B cell (primary cell): Measurements from ENCODE around the gene NUMB. TPM values are rescaled to one million over a fixed set of nuclear protein-coding genes. Genes with fewer than 3 reads are reported as not detected.

Experiments
- ATAC-seq: fragments of 200-7000 bp; cut with Tn5 transposase; one replicate; pipeline ENCODE4 v1.10.0; 2021; ENCODE audit warnings: low read depth, mild to moderate bottlenecking, moderate number of reproducible peaks, moderate library complexity
- CTCF ChIA-PET: fragments of 350-600 bp; sonication (Branson Sonifier 250); formaldehyde crosslinking; loops from one replicate; lab custom pipeline; 2021; ENCODE audit warnings: antibody characterized with exemption, inconsistent platforms; lab: Charles Lee
- POLR2A ChIA-PET: fragments of 350-600 bp; sonication (Branson Sonifier 250); formaldehyde crosslinking; loops from one replicate; lab custom pipeline; 2021; ENCODE audit warnings: antibody characterized with exemption; lab: Charles Lee
- DNase-seq: peaks from one replicate; pipeline ENCODE4 v3.0.0; 2013
- H2AFZ ChIP-seq: 2 replicates; pipeline ENCODE4 v1.6.1; 2012; ENCODE audit warnings: mild to moderate bottlenecking, low read depth, low read length; ENCODE audit not compliant: insufficient read depth, poor library complexity, severe bottlenecking
- H3K27ac ChIP-seq, 2 donors: 1 replicate in 1 of 2; 2 replicates in 1 of 2; pipeline ENCODE4 v1.5.1; 2012 to 2013; ENCODE audit warnings: low read length in 2 of 2, mild to moderate bottlenecking in 2 of 2, moderate library complexity in 1 of 2
- H3K27me3 ChIP-seq, 4 experiments: fragments of 200-600 bp in 1 of 4; sonication (generic) in 1 of 4; replicated peaks in 1 of 4; 1 replicate in 2 of 4; 2 replicates in 2 of 4; pipeline versions ENCODE4 v1.6.1 to v1.7.0; 2013 to 2016; ENCODE audit warnings: low read length in 3 of 4, mild to moderate bottlenecking in 2 of 4, mixed read lengths in 1 of 4, moderate library complexity in 1 of 4; ENCODE audit not compliant: insufficient read depth in 4 of 4, control insufficient read depth in 3 of 4; ENCODE audit errors: control extremely low read depth in 1 of 4
- H3K36me3 ChIP-seq, 2 experiments: replicated peaks in 1 of 2; 1 replicate in 1 of 2; 2 replicates in 1 of 2; pipeline versions ENCODE4 v1.6.1 to v1.7.1; 2013; ENCODE audit warnings: low read length in 1 of 2; ENCODE audit not compliant: insufficient read depth in 2 of 2, control insufficient read depth in 1 of 2; ENCODE audit errors: control extremely low read depth in 1 of 2, extremely low read depth in 1 of 2
- H3K4me1 ChIP-seq, 2 donors: fragments of 200-600 bp in 1 of 2; sonication (generic) in 1 of 2; 1 replicate in 1 of 2; 2 replicates in 1 of 2; pipeline versions ENCODE4 v1.5.1 to v1.6.1; 2013 to 2017; ENCODE audit warnings: low read length in 2 of 2; ENCODE audit not compliant: control insufficient read depth in 2 of 2, insufficient read depth in 2 of 2
- H3K4me2 ChIP-seq: replicated peaks from 2 replicates; pipeline ENCODE3; 2012; ENCODE audit warnings: mild to moderate bottlenecking, low read depth, low read length; ENCODE audit not compliant: poor library complexity, severe bottlenecking
- H3K4me3 ChIP-seq, 5 experiments: fragments of 200-600 bp in 1 of 5; sonication (generic) in 1 of 5; 1 replicate in 3 of 5; 2 replicates in 2 of 5; pipeline versions ENCODE4 v1.5.1 to v1.7.0; 2011 to 2016; ENCODE audit warnings: low read length in 4 of 5, mild to moderate bottlenecking in 4 of 5, low read depth in 2 of 5, control low read depth in 1 of 5, moderate library complexity in 1 of 5; ENCODE audit not compliant: insufficient read depth in 1 of 5; ENCODE audit errors: control extremely low read depth in 1 of 5, extremely low read depth in 1 of 5
- H3K79me2 ChIP-seq: fragments of 200-600 bp; sonication (generic); one replicate; pipeline ENCODE4 v1.6.0; 2016; ENCODE audit warnings: low read length; ENCODE audit not compliant: control insufficient read depth, insufficient read depth
- H3K9ac ChIP-seq: fragments of 200-600 bp; sonication (generic); 2 replicates; pipeline ENCODE4 v1.6.1; 2017; ENCODE audit warnings: mild to moderate bottlenecking, low read length, moderate library complexity
- H3K9me3 ChIP-seq, 3 donors: one replicate each; pipeline versions ENCODE4 v1.6.1 to v1.7.1; 2013; ENCODE audit warnings: low read length in 2 of 3; ENCODE audit not compliant: control insufficient read depth in 2 of 3, insufficient read depth in 1 of 3; ENCODE audit errors: control extremely low read depth in 1 of 3
- H4K20me1 ChIP-seq: 2 replicates; pipeline ENCODE4 v1.6.0; 2012; ENCODE audit warnings: mild to moderate bottlenecking, low read length; ENCODE audit not compliant: insufficient read depth, control insufficient read depth, poor library complexity, severe bottlenecking
- H3K27ac Mint-ChIP-seq: one replicate; pipeline ENCODE4 v1.8.0; 2021; ENCODE audit warnings: mixed read lengths
- H3K27me3 Mint-ChIP-seq: one replicate; pipeline ENCODE4 v1.8.0; 2021; ENCODE audit warnings: mixed read lengths
- H3K4me1 Mint-ChIP-seq: one replicate; pipeline ENCODE4 v1.8.0; 2021; ENCODE audit warnings: mixed read lengths
- H3K4me3 Mint-ChIP-seq: one replicate; pipeline ENCODE4 v1.8.0; 2021; ENCODE audit warnings: mixed read lengths
- H3K9me3 Mint-ChIP-seq: one replicate; pipeline ENCODE4 v1.8.0; 2022; ENCODE audit warnings: mixed read lengths; ENCODE audit not compliant: insufficient read depth
- CTCF ChIP-seq: fragments of 200-600 bp; IDR thresholded peaks from one replicate; pipeline ENCODE4 v1.8.0; 2022; ENCODE audit warnings: antibody characterized with exemption, mild to moderate bottlenecking
- EZH2 ChIP-seq: IDR thresholded peaks from 2 replicates; pipeline ENCODE4 v1.6.1; 2012; ENCODE audit warnings: borderline replicate concordance, low read depth, mild to moderate bottlenecking, moderate library complexity, low read length; ENCODE audit not compliant: insufficient read depth, poor library complexity, severe bottlenecking
- WGBS: methylation state at CpG from one replicate; pipeline ENCODE4 v1.1.5; 2013; ENCODE audit warnings: missing lambda C conversion rate; ENCODE audit not compliant: insufficient coverage; 5-methylcytosine and 5-hydroxymethylcytosine counted together
- intact Hi-C: fragments of 100-400 bp; cut with micrococcal nuclease; formaldehyde crosslinking; loops from one replicate; pipeline ENCODE4 v1.10.0; 2022
- polyA plus RNA-seq: library from polyadenylated mRNA; depleted of rRNA; stranded (reverse); fragments of >200 nt; gene quantifications from 2 replicates; pipeline ENCODE4 v1.2.3, GENCODE V29; 2012
- total RNA-seq, 2 donors: library from RNA; stranded (reverse); fragments of 120-200 nt in 1 of 2; gene quantifications; 1 replicate in 1 of 2; 2 replicates in 1 of 2; pipeline versions ENCODE4 v1.2.3 to v1.2.4, GENCODE V29; 2013 to 2022

Gene NUMB
- total and polyA plus RNA-seq, 2 donors (not counting 1 experiment from before 2014, with no cell fraction given): 63.4 to 102 TPM

GRCh38 chr14:73467800-73468199 is 9.5 kb upstream of the NUMB start:
- H3K9me3 Mint-ChIP-seq: no peaks in the 10 kb centered on the region
- H4K20me1 ChIP-seq: no peaks in the 10 kb centered on the region
- TF ChIP-seq EZH2: no peak
- no peak for TF ChIP-seq CTCF
- H3K9me3 ChIP-seq: no peaks in the 10 kb centered on the region
- peak overlapping the region; percentile 57 for H3K27ac Mint-ChIP-seq
- no peak overlapping the region for H3K4me3 ChIP-seq
- no peaks in the 10 kb centered on the region for H3K36me3 ChIP-seq
- peaks cover 44% of the 10 kb centered on the region for H3K4me1 Mint-ChIP-seq
- H3K27me3 Mint-ChIP-seq: no peaks in the 10 kb centered on the region
- intact Hi-C loops: no loop called here
- H3K4me1 ChIP-seq: peaks cover 32 to 38% of the 10 kb centered on the region in 2 donors
- DNase-seq (no peak), ATAC-seq (no peak)
- H3K4me2 ChIP-seq: no peak overlapping the region
- H2AFZ ChIP-seq: peak overlapping the region; percentile 5
- H3K9ac ChIP-seq: no peak overlapping the region
- H3K79me2 ChIP-seq: no peaks in the 10 kb centered on the region
- no peaks in the 10 kb centered on the region for H3K27me3 ChIP-seq
- WGBS: 50% methylated on average over 1 of the region's 4 CpGs
- no peak overlapping the region for H3K4me3 Mint-ChIP-seq
- ChIA-PET CTCF (interaction anchor here (0.6 to 17.4 kb wide), 9 partner anchors 9 to 198 kb away, joined by 3 to 470 read pairs (median 3); partner anchors contain the start of gene NUMB), POLR2A (no interaction called here)
- H3K27ac ChIP-seq: no peak overlapping the region

DNA sequence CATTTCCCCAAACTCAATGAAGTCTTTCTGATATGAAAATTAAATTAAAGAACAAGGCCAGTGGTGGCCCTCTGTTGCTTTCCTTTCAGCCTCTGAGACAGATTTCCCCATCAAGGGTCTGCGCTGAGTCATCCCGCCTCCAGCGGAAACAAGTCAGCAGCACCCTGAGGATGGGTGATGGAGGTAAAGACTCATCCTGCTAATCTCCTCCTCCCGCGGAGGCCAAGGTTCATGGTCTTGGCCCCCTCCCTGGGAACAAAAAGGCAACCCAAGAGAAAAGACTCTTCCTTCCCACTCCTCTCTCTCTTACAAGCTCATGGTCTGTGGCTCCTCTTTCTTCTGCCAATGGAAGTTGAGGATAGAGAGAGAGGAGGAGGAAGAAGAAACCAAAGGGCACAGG is 9.0 kb upstream of the NUMB start:
- Histone ChIP-seq H3K9ac (no peak overlapping the region), H3K27me3 (no peaks in the 10 kb centered on the region), H3K36me3 (no peaks in the 10 kb centered on the region), H3K9me3 (no peaks in the 10 kb centered on the region), H3K79me2 (no peaks in the 10 kb centered on the region), H3K4me2 (no peak overlapping the region), H3K4me3 (no peak overlapping the region), H4K20me1 (no peaks in the 10 kb centered on the region), H3K4me1 (peaks cover 32 to 38% of the 10 kb centered on the region in 2 donors), H2AFZ (peak overlapping the region; percentile 5), H3K27ac (no peak overlapping the region)
- POLR2A ChIA-PET: no interaction called here
- TF ChIP-seq CTCF (no peak), EZH2 (no peak)
- H3K27ac Mint-ChIP-seq: peak overlapping the region; percentile 57
- H3K9me3 Mint-ChIP-seq: no peaks in the 10 kb centered on the region
- no peaks in the 10 kb centered on the region for H3K27me3 Mint-ChIP-seq
- H3K4me3 Mint-ChIP-seq: no peak overlapping the region
- CTCF ChIA-PET: interaction anchor here (0.6 to 17.4 kb wide), 9 partner anchors 9 to 198 kb away, joined by 3 to 470 read pairs (median 3); partner anchors contain the start of gene NUMB
- H3K4me1 Mint-ChIP-seq: peaks cover 46% of the 10 kb centered on the region
- DNase-seq (no peak), ATAC-seq (no peak)
- intact Hi-C loops: no loop called here
- no CpG with 5 or more reads among the region's 5 CpGs for WGBS
